T-helper 1 cell treated with Interleukin-12 subunit alpha and Interleukin-12 subunit beta and Interleukin-4 antibody, amounts not matched to agents 30 μg/mL and 1 μg/mL, for 36 hours (primary cell): ENCODE results near the gene PTPRM.

Experiments
- H3K27ac Mint-ChIP-seq: one replicate; pipeline ENCODE4 v1.8.0; 2021; ENCODE audit warnings: mild to moderate bottlenecking, mixed read lengths
- H3K27me3 Mint-ChIP-seq: one replicate; pipeline ENCODE4 v1.8.0; 2021; ENCODE audit warnings: low read depth, mixed read lengths
- H3K36me3 Mint-ChIP-seq: one replicate; pipeline ENCODE4 v1.8.0; 2021; ENCODE audit warnings: low read depth, mixed read lengths
- H3K4me1 Mint-ChIP-seq: one replicate; pipeline ENCODE4 v1.8.0; 2021; ENCODE audit warnings: low read depth, mixed read lengths
- H3K4me3 Mint-ChIP-seq: one replicate; pipeline ENCODE4 v1.8.0; 2021; ENCODE audit warnings: mild to moderate bottlenecking, moderate library complexity, mixed read lengths
- H3K9me3 Mint-ChIP-seq: one replicate; pipeline ENCODE4 v1.8.0; 2021; ENCODE audit warnings: mixed read lengths

The PTPRM gene

DNA sequence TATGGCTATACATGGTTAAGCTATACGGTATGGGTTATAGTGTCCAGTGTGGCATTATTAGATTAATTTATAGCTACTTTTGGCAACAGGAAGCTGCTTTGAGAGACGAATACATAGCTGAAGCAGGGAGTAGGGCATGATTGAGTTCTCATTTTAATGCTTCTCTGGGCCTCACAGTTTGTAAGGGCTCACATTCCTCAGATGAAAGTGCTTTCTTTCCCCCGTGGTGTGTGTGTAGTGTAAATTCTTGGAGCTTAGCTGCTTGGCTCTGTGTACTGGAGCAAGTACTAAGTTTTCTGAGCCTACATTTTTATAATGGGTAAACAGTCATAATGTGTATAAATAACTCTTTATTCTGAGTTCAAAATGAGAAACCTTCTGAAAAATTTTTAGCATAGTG, 173.7 kb downstream of the PTPRM start:
- Mint-ChIP-seq H3K27ac (no peak overlapping the region), H3K4me3 (no peak overlapping the region), H3K9me3 (peaks cover 8% of the 10 kb centered on the region), H3K36me3 (no peaks in the 10 kb centered on the region), H3K27me3 (no peaks in the 10 kb centered on the region), H3K4me1 (no peaks in the 10 kb centered on the region)

DNA sequence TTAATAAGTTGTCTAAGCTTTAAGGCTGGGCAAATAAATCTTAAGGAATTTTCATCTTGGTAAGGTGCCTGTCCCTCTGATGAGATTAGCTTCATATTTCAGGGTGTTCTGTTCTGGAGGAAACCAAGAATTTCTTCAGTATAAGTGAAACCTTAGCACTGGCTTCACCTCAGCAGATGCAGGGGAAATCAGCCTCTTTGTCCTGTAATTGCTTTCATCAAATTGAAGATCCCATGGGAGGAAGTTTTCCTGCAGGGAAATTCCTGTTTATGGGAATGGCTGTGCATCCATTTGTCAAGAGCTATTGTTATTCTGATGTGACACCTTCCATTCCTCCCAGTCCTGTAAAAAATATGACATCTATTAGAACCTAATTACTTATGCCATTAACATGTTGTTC, 174.5 kb downstream of the PTPRM start:
- Mint-ChIP-seq H3K27ac (no peak overlapping the region), H3K27me3 (no peaks in the 10 kb centered on the region), H3K4me1 (no peaks in the 10 kb centered on the region), H3K4me3 (no peak overlapping the region), H3K36me3 (no peaks in the 10 kb centered on the region), H3K9me3 (peaks cover 10% of the 10 kb centered on the region)

DNA sequence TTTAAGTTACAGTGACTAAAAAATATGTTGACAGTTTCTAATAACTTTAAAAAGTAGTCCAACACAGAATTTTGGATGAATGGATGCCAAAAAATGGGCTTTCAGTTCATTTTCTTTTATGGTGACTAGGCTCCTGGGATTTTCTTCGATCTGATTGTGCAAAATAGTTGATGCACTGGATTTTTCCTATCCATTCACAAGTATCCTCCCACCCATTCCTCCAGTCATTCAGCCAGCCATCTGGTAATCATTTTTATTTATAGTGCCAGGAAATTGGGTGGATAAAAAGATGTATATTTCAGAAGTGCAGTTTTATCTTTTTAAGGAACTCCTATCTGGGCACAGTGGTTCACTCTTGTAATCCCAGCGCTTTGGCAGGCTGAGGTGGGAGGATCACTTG, 175.1 kb downstream of the PTPRM start:
- Mint-ChIP-seq H3K4me1 (no peaks in the 10 kb centered on the region), H3K9me3 (peaks cover 10% of the 10 kb centered on the region), H3K36me3 (no peaks in the 10 kb centered on the region), H3K4me3 (no peak overlapping the region), H3K27me3 (no peaks in the 10 kb centered on the region), H3K27ac (no peak overlapping the region)

DNA sequence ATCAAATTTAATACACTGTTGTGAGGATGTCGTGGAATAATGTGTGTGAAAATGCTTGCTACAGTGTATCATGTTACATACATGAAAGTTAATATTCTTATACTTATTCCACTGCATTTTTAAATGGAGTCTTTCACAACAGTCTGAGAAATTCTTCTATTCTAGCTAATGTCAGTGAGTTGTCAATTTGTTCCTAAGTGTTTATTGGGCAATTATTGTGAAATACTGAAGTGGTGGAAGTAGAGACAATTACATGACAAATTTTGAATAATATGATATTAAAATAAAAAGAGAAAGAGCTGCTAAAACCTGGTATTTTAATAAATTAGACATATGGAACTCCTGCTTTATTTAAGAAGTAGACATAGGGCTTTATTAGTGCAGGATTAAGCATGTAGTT, 176.1 kb downstream of the PTPRM start:
- H3K27ac Mint-ChIP-seq = no peak overlapping the region
- H3K27me3 Mint-ChIP-seq = no peaks in the 10 kb centered on the region
- H3K9me3 Mint-ChIP-seq = peaks cover 7% of the 10 kb centered on the region
- no peak overlapping the region for H3K4me3 Mint-ChIP-seq
- no peaks in the 10 kb centered on the region for H3K4me1 Mint-ChIP-seq
- H3K36me3 Mint-ChIP-seq = no peaks in the 10 kb centered on the region

DNA sequence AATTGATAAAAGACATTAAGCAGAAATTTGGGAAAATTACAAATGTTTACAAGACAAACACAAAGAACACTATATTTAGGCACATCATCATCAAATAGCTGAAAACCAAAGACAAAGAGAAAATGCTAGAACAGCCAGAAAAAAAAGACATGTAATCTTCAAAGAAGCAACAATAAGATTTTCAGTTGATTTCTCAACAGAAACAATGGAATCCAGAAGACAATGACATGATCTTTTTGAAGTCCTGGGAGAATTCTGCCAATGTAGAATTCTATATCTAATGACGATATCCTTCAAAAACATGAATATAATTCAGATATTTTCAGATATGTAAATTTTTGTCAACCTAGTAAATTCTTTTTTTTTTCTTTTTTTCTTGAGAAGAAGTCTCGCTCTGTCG, 179.0 kb downstream of the PTPRM start:
- Mint-ChIP-seq H3K27ac (no peak overlapping the region), H3K27me3 (no peaks in the 10 kb centered on the region), H3K4me1 (no peaks in the 10 kb centered on the region), H3K9me3 (peaks cover 7% of the 10 kb centered on the region), H3K36me3 (no peaks in the 10 kb centered on the region), H3K4me3 (no peak overlapping the region)

DNA sequence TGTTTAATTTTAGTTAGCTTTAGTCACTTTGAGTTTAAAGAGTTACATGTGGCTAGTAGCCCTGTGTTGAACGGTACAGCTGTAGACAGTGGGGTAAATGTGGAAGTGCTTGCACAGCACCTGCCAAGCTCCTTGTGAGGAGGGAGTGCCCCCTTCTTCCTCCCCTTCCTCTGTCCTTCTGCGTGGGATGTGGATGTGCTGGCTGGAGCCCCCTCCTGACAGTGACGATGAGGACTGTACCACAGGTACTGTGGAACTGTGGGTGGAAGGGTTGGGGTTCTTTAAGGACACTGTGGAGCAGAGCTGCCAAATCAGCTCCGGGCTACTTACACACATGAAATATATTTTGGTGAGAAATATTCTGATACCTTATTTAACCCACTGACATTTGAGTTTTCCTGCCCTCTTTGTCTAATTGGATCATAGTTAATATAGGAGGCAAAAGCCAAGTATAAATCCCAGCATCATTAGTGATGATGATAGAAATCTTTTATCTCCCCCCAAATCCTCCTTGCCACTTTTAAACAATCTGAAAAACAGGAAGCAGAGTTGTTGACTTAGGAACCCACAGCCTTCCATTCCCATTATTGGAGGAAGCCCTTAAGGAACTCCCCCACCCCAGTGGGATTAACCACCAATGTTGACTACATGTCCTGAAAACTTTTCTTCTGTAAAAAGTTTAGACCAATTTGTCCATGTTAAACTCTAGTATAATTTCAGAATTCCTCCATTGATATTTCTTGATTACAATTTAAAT, 181.3 kb downstream of the PTPRM start:
- no peaks in the 10 kb centered on the region for H3K27me3 Mint-ChIP-seq
- peaks cover 7% of the 10 kb centered on the region for H3K9me3 Mint-ChIP-seq
- no peaks in the 10 kb centered on the region for H3K4me1 Mint-ChIP-seq
- no peak overlapping the region for H3K27ac Mint-ChIP-seq
- no peaks in the 10 kb centered on the region for H3K36me3 Mint-ChIP-seq
- no peak overlapping the region for H3K4me3 Mint-ChIP-seq

DNA sequence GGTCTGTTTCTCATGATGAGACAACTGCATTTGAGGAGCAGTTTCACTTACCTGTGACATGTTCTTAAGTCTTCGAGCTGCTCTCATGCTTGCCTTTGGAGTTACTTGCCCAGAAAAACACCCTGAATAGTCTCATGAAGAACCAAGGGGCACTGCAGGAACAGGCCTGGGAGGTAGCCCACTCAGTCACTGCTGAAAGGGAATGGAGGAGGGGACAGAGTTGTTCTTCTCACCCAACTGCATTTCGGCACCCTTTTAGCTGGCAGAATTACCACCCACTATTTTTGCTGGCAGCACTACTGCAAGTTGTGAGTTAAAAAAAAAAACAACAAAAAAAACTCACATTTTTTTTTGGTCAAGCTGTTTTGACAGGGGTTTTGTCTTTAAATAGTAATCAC, 181.9 kb downstream of the PTPRM start:
- Mint-ChIP-seq H3K4me1 (no peaks in the 10 kb centered on the region), H3K9me3 (peaks cover 7% of the 10 kb centered on the region), H3K27me3 (no peaks in the 10 kb centered on the region), H3K27ac (no peak overlapping the region), H3K36me3 (no peaks in the 10 kb centered on the region), H3K4me3 (no peak overlapping the region)

DNA sequence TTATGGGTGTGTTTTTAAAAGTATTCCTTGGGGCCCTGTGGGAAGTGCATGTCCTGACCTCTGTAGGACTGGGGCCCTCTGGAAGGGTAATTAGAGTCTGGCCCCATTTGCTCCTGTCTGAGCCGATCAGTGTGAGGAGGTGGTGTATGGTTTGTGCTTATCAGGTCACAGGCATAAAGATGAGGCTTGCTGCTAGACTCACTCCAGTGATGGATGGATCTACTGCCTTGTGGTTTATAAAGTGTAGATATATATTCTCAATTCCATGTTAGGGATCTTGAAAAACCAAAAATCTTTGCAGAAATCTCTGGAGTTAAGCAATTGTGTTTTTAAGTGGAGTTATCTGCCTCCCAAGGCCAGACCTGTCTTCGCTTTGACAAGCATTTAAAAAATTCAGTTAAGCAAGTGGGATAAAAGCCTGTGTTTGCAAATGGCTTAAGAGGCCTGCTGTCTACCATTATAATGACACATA, 182.4 kb downstream of the PTPRM start:
- Mint-ChIP-seq H3K27ac (no peak overlapping the region), H3K9me3 (peaks cover 7% of the 10 kb centered on the region), H3K4me1 (no peaks in the 10 kb centered on the region), H3K4me3 (no peak overlapping the region), H3K36me3 (no peaks in the 10 kb centered on the region), H3K27me3 (no peaks in the 10 kb centered on the region)

DNA sequence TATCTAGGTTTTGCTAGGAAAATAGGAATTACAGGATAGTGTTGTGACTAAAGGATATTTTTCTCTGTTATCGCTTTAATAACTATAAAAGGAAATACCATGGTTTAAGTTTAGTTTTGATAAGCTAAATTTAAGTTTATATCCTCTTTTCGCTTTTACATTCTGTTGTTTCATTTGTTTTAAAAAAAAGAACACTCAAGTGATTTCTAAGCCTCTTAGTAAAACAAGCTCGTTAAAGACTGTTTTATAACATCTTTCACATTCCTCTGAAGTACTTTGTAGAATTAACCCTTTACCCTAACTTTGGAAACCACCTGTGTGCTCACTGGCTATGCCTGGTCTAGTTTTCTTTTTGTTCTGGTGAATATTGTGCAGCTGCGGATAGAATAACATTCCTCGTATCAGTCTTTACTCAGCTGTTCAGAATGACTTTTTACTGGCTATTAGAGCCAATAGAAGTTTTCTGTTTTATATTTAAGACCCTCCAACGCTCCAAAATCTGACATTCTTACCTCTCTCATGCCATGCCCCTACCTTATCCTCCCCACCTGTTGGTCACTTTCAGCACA, 183.1 kb downstream of the PTPRM start:
- Mint-ChIP-seq H3K36me3 (no peaks in the 10 kb centered on the region), H3K4me3 (no peak overlapping the region), H3K4me1 (no peaks in the 10 kb centered on the region), H3K27ac (no peak overlapping the region), H3K27me3 (no peaks in the 10 kb centered on the region), H3K9me3 (peaks cover 7% of the 10 kb centered on the region)

DNA sequence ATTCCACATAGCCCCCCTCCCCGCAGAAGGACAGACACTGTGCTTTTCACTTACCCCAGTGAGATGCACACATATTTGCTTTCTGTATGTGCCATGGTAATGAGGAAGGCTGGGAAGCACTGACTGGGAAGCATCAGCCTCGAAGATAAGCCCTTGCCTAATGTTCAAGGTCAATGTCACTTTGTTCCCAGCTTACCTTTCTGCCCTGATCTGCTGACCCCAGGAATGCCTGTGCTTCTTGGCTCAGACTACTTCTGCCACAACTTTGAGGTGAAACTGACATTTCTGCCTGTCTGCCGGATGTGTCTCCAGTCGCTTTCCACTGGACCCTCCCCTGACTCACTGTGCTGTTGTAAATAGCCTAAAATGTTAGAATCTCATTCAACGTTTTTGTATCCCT, 183.8 kb downstream of the PTPRM start:
- Mint-ChIP-seq H3K4me3 (no peak overlapping the region), H3K27me3 (no peaks in the 10 kb centered on the region), H3K36me3 (no peaks in the 10 kb centered on the region), H3K4me1 (no peaks in the 10 kb centered on the region), H3K27ac (no peak overlapping the region), H3K9me3 (peaks cover under 1% of the 10 kb centered on the region)

DNA sequence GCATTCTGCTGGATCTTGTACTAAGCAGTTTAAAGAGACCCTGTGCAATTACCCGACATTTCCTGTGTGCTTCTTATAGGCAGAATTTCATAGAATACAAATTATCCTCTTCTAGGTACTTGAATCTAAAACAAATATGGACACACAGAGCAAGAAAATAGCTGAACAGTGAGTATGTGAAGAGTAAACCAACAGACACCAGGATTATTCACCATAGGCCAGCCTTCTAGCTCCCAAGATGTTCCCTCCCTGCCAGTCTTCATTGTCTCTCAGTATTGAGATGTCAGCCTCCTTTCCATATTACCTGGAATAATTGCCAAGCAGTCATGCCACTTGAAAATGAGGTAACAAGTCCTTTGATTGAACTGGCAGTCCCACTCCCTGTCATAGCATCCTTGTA, 187.1 kb downstream of the PTPRM start:
- Mint-ChIP-seq H3K4me1 (no peaks in the 10 kb centered on the region), H3K27me3 (no peaks in the 10 kb centered on the region), H3K9me3 (no peaks in the 10 kb centered on the region), H3K36me3 (no peaks in the 10 kb centered on the region), H3K27ac (no peak overlapping the region), H3K4me3 (no peak overlapping the region)

DNA sequence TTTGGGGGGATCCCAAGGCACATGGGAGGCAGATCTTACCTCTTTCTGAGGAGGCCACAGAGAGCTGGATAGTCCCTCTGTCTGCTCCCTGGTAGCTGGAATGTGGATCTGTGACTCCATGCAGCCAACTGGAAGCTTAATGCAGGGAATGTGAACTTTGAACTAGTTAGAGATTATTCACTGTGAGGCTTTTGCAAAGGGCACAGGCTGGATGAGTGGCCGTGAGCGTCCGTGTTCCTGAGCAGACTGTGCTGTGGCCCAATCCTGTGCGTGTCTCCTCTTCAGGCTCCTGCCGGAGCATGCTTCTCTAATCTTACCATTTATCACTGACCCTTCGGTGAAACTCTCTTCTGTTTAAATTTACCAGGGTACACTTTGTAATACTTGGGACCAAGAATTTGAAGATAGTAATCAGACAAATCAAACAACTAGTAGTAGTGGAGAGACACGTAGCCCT, 187.6 kb downstream of the PTPRM start:
- no peak overlapping the region for H3K27ac Mint-ChIP-seq
- no peak overlapping the region for H3K4me3 Mint-ChIP-seq
- H3K36me3 Mint-ChIP-seq = no peaks in the 10 kb centered on the region
- H3K9me3 Mint-ChIP-seq = no peaks in the 10 kb centered on the region
- H3K27me3 Mint-ChIP-seq = no peaks in the 10 kb centered on the region
- H3K4me1 Mint-ChIP-seq = no peaks in the 10 kb centered on the region

DNA sequence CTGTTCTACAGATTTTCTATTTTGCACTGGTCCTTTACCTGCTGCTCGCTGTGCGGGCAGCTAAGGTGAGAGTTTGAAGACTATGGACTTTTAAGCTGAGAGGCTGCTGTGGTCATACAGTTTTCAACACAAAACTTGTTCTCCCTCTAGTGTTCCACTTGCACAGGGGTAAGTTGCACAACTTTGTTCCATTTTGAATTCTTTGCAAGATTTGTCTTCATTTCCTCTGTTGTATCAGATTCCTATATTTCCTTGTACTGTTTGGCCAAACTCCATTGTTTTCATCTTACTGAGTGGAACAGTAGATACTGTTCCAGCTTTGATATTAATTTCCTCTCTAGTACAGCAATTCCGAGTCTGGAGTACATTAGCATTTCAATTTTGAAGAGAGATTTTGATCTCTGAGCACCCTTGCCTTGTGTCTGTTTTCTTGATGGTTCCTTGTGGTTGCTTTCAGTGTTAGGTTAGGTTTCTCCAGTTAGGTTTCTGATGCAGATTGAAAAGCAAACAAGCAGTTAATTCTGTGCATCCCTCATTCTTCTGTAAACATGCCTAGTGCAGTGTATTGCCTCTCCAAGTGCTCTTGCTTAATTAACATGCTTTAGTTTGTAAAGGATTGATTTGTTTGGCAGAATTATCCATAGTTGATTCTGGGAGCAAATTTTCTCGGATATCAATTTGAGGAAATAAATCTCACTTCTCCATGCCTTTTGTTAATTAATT, 188.8 kb downstream of the PTPRM start:
- H3K27ac Mint-ChIP-seq = no peak overlapping the region
- no peaks in the 10 kb centered on the region for H3K36me3 Mint-ChIP-seq
- H3K4me1 Mint-ChIP-seq = no peaks in the 10 kb centered on the region
- H3K27me3 Mint-ChIP-seq = no peaks in the 10 kb centered on the region
- H3K4me3 Mint-ChIP-seq = no peak overlapping the region
- H3K9me3 Mint-ChIP-seq = no peaks in the 10 kb centered on the region

DNA sequence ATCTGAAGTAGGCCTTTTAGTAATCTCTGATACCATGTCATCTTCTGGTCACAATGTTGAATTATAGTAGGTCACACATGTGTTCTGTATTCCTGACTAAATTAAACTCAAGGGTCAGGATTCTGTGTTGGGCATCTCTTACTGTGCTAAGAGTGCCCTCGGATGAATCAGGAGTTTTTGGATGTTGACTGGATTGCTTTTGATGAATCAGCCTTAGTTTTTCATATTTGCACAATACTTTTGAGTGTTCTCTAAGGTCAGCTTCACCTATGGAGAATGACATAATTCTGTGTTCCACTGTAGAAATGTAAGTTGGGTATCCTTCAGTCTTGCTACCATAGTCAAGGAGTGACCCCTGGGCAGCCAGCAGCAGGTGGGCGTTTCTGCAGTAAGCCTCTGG, 190.1 kb downstream of the PTPRM start:
- H3K9me3 Mint-ChIP-seq = no peaks in the 10 kb centered on the region

DNA sequence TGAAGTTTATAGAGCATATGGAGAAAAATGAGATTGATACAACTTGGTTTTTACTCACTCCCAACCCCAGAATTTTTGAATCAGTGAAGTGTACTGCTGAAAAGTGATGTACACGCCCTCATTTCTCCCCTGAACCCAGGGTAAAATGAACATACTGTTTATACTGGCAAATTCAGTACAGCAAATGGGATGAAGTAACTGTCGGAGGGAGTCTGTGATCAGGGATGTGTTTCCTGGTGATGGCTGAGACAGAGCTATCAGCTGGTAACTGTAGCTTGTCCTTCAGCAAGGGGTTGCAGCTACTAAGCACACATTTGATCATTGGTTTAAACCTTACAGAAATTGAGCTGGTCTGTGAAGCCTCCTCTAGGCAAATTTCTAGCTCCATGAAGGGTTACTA, 191.6 kb downstream of the PTPRM start:
- no peak overlapping the region for H3K4me3 Mint-ChIP-seq
- H3K9me3 Mint-ChIP-seq = no peaks in the 10 kb centered on the region
- H3K27me3 Mint-ChIP-seq = no peaks in the 10 kb centered on the region
- no peaks in the 10 kb centered on the region for H3K4me1 Mint-ChIP-seq
- no peak overlapping the region for H3K27ac Mint-ChIP-seq
- no peaks in the 10 kb centered on the region for H3K36me3 Mint-ChIP-seq

More for the DNA sequence above, 190.1 kb downstream of the PTPRM start:
- H3K4me3 Mint-ChIP-seq = no peak overlapping the region
- no peaks in the 10 kb centered on the region for H3K27me3 Mint-ChIP-seq
- H3K36me3 Mint-ChIP-seq = no peaks in the 10 kb centered on the region
- H3K4me1 Mint-ChIP-seq = no peaks in the 10 kb centered on the region
- H3K27ac Mint-ChIP-seq = no peak overlapping the region
